KMS-11 (cell line): ENCODE data around the gene GCNT2.

ENCODE experiments used
- H2AFZ ChIP-seq: fragments of 200-600 bp; sonication (generic); 2 replicates; pipeline ENCODE4 v1.6.1; 2016; ENCODE audit warnings: antibody characterized with exemption, mixed run types, low read depth
- H3K27ac ChIP-seq: fragments of 200-600 bp; sonication (generic); 2 replicates; pipeline ENCODE4 v1.6.1; 2016; ENCODE audit warnings: mild to moderate bottlenecking, mixed run types
- H3K27me3 ChIP-seq: fragments of 200-600 bp; sonication (generic); 2 replicates; pipeline ENCODE4 v1.6.1; 2017; ENCODE audit warnings: mild to moderate bottlenecking, low read depth, mixed run types, moderate library complexity; ENCODE audit not compliant: insufficient read depth
- H3K36me3 ChIP-seq: fragments of 200-600 bp; sonication (generic); 2 replicates; pipeline ENCODE4 v1.6.1; 2017; ENCODE audit warnings: mild to moderate bottlenecking, mixed run types; ENCODE audit not compliant: insufficient read depth
- H3K4me1 ChIP-seq: fragments of 200-600 bp; sonication (generic); 2 replicates; pipeline ENCODE4 v1.6.1; 2016; ENCODE audit warnings: mild to moderate bottlenecking, low read depth, mixed run types; ENCODE audit not compliant: poor library complexity, severe bottlenecking
- H3K4me2 ChIP-seq: fragments of 200-600 bp; sonication (generic); 2 replicates; pipeline ENCODE4 v1.7.0; 2016; ENCODE audit warnings: mild to moderate bottlenecking, mixed run types
- H3K4me3 ChIP-seq: fragments of 200-600 bp; sonication (generic); IDR thresholded peaks from 2 replicates; pipeline ENCODE4 v1.6.1; 2017; ENCODE audit warnings: low read depth, low read length, mixed read lengths; ENCODE audit not compliant: insufficient read depth
- H3K79me2 ChIP-seq: fragments of 200-600 bp; sonication (generic); 2 replicates; pipeline ENCODE4 v1.6.1; 2016; ENCODE audit warnings: low read depth, mixed run types; ENCODE audit not compliant: insufficient read depth
- H3K9ac ChIP-seq: fragments of 200-600 bp; sonication (generic); 2 replicates; pipeline ENCODE4 v1.6.1; 2016; ENCODE audit warnings: mild to moderate bottlenecking, mixed run types
- H4K20me1 ChIP-seq: fragments of 200-600 bp; sonication (generic); 2 replicates; pipeline ENCODE4 v1.6.1; 2016; ENCODE audit warnings: mild to moderate bottlenecking, mixed run types; ENCODE audit not compliant: insufficient read depth
- TF ChIP-seq, protein P1 (sequence below): fragments of 200-600 bp; sonication (generic); conservative IDR thresholded peaks from 2 replicates; pipeline ENCODE4 v1.6.1; 2017; ENCODE audit warnings: low read depth, mild to moderate bottlenecking, antibody characterized with exemption, low read length, moderate library complexity, mixed read lengths

GCNT2 gene

DNA sequence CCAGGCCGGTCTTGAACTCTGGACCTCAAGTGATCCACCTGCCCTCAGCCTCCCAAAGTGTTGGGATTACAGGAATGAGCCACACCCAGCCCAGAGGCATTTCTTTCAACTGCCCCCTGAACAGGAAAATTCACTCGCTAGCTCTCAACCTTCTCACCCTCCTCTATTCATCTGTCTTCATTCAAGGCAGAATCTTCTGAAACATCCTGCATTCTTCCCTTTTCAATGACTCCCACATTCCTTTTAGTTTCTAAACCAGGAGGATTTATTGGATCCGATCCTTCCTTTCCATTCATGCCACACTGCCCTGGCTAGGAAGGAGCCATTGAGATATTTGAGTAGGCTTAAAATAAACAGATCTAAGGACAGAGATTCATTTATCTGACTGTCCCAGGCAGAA lies 120.4 kb downstream of the GCNT2 start:
- no peaks in the 10 kb centered on the region for H4K20me1 ChIP-seq
- H2AFZ ChIP-seq = no peak overlapping the region
- H3K36me3 ChIP-seq = no peaks in the 10 kb centered on the region
- no peak overlapping the region for H3K27ac ChIP-seq
- no peak overlapping the region for H3K4me3 ChIP-seq
- H3K4me2 ChIP-seq = no peak overlapping the region
- no peaks in the 10 kb centered on the region for H3K27me3 ChIP-seq
- no peak overlapping the region for H3K9ac ChIP-seq
- H3K79me2 ChIP-seq = no peaks in the 10 kb centered on the region
- no peaks in the 10 kb centered on the region for H3K4me1 ChIP-seq
- TF ChIP-seq, protein P1, sequence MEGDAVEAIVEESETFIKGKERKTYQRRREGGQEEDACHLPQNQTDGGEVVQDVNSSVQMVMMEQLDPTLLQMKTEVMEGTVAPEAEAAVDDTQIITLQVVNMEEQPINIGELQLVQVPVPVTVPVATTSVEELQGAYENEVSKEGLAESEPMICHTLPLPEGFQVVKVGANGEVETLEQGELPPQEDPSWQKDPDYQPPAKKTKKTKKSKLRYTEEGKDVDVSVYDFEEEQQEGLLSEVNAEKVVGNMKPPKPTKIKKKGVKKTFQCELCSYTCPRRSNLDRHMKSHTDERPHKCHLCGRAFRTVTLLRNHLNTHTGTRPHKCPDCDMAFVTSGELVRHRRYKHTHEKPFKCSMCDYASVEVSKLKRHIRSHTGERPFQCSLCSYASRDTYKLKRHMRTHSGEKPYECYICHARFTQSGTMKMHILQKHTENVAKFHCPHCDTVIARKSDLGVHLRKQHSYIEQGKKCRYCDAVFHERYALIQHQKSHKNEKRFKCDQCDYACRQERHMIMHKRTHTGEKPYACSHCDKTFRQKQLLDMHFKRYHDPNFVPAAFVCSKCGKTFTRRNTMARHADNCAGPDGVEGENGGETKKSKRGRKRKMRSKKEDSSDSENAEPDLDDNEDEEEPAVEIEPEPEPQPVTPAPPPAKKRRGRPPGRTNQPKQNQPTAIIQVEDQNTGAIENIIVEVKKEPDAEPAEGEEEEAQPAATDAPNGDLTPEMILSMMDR = no peak

DNA sequence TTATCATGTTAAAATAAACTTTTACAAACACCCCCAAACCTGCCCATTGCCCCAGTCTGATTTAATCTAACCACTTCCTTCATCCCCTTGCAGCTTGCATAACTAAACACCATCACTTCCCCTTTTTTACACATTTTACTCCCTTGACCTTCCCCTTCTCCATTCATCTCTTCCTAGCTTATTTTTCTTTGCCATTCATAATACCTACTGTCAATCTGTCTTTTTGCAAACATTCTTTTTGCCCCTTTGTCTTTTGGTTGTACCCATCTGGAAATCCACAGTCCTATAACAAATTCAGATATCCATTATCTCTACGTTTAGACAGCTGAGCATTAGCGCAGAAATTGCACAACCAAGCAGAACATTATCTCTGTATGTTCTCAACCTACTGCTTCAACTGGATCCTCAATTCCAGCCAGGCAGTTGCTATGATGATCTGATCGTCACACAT lies 122.1 kb downstream of the GCNT2 start:
- Histone ChIP-seq H2AFZ (no peak overlapping the region), H3K9ac (no peak overlapping the region), H3K27me3 (no peaks in the 10 kb centered on the region), H3K4me3 (no peak overlapping the region), H4K20me1 (no peaks in the 10 kb centered on the region), H3K36me3 (no peaks in the 10 kb centered on the region), H3K27ac (no peak overlapping the region), H3K79me2 (no peaks in the 10 kb centered on the region), H3K4me2 (no peak overlapping the region), H3K4me1 (no peaks in the 10 kb centered on the region)
- TF ChIP-seq, protein P1 = no peak

GRCh38 chr6:10644225-10644624 lies 123.1 kb downstream of the GCNT2 start:
- Histone ChIP-seq H3K4me3 (no peak overlapping the region), H3K36me3 (no peaks in the 10 kb centered on the region), H2AFZ (no peak overlapping the region), H3K4me1 (no peaks in the 10 kb centered on the region), H3K4me2 (no peak overlapping the region), H3K27me3 (no peaks in the 10 kb centered on the region), H3K9ac (no peak overlapping the region), H4K20me1 (no peaks in the 10 kb centered on the region), H3K27ac (no peak overlapping the region), H3K79me2 (no peaks in the 10 kb centered on the region)
- TF ChIP-seq, protein P1 = no peak

DNA sequence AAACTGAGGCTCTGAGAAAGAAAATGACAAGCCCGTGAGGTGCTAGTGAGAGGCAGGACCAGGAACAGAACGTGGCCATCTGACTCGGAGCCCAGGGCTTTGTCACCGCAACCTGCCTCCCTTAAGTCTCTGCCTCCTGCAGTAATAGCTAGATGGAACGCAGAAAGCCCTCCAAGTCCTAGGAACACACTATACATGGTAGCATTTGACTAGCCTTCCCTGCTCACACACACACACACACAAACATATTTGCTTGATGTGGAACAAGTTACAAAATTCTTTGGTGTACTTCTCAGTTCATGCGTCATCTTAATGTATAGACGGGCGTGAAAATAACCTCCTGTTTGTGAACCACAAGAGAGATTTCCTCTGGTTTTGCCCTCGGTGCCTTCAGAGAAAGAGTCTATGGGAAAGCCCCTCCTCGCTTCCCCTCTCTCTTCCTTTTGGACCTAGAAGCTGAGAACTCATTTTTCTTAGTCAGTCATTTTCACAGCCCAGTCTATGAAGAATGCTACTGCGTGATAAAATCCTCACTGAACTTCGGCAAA lies 134.4 kb downstream of the GCNT2 start:
- Histone ChIP-seq H3K27me3 (no peaks in the 10 kb centered on the region), H3K4me3 (no peak overlapping the region), H3K9ac (no peak overlapping the region), H3K27ac (no peak overlapping the region), H3K79me2 (no peaks in the 10 kb centered on the region), H3K4me1 (no peaks in the 10 kb centered on the region), H3K4me2 (no peak overlapping the region), H3K36me3 (no peaks in the 10 kb centered on the region), H2AFZ (no peak overlapping the region), H4K20me1 (no peaks in the 10 kb centered on the region)
- TF ChIP-seq, protein P1 = no peak
